Measurements from ENCODE around the gene FES. TPM values are rescaled to one million over a fixed set of nuclear protein-coding genes. Genes with fewer than 3 reads are reported as not detected.
"Not testable (repeated sequence)": the region's sequence is repeated elsewhere in the genome, so short reads cannot be mapped to it uniquely, and the experiment has no call there.

FES gene
- total RNA-seq, 1 donor from 2014 or later, result 2.5 TPM

GRCh38 chr15:90892498-90893174 is 8.3 kb downstream of the FES start:
- H3K36me3 Mint-ChIP-seq (ENCODE audit: unreplicated experiment), result no peaks in the 10 kb centered on the region
- no peak for DNase-seq (ENCODE audit: extremely low spot score, unreplicated experiment)
- TF ChIP-seq CTCF (IDR thresholded peaks at IDR 0.05), result no peak
- H3K27me3 Mint-ChIP-seq (ENCODE audit: unreplicated experiment), result no peaks in the 10 kb centered on the region
- H3K4me1 Mint-ChIP-seq (ENCODE audit: unreplicated experiment), result no peaks in the 10 kb centered on the region
- H3K9me3 Mint-ChIP-seq (ENCODE audit: unreplicated experiment), result no peaks in the 10 kb centered on the region
- no peak overlapping the region for H3K4me3 Mint-ChIP-seq (ENCODE audit: unreplicated experiment)
- H3K27ac Mint-ChIP-seq (ENCODE audit: unreplicated experiment), result no peak overlapping the region

GRCh38 chr15:90893175-90894090 is 9.1 kb downstream of the FES start:
- no peak for TF ChIP-seq CTCF (IDR thresholded peaks at IDR 0.05)
- H3K9me3 Mint-ChIP-seq (ENCODE audit: unreplicated experiment), result no peaks in the 10 kb centered on the region
- no peak for DNase-seq (ENCODE audit: extremely low spot score, unreplicated experiment)

GRCh38 chr15:90895571-90896117 is 11.3 kb downstream of the FES start:
- H3K4me3 Mint-ChIP-seq (ENCODE audit: unreplicated experiment), result no peak overlapping the region
- no peak for TF ChIP-seq CTCF (IDR thresholded peaks at IDR 0.05)

More at GRCh38 chr15:90893175-90894090, 9.1 kb downstream of the FES start:
- Mint-ChIP-seq H3K36me3 (ENCODE audit: unreplicated experiment) (no peaks in the 10 kb centered on the region), H3K4me3 (ENCODE audit: unreplicated experiment) (no peak overlapping the region), H3K27me3 (ENCODE audit: unreplicated experiment) (no peaks in the 10 kb centered on the region), H3K27ac (ENCODE audit: unreplicated experiment) (no peak overlapping the region), H3K4me1 (ENCODE audit: unreplicated experiment) (no peaks in the 10 kb centered on the region)

GRCh38 chr15:90897131-90897655 is 12.9 kb downstream of the FES start:
- not testable (repeated sequence) for H3K27me3 Mint-ChIP-seq (ENCODE audit: unreplicated experiment)

More at GRCh38 chr15:90895571-90896117, 11.3 kb downstream of the FES start:
- H3K36me3 Mint-ChIP-seq (ENCODE audit: unreplicated experiment), result no peaks in the 10 kb centered on the region
- H3K9me3 Mint-ChIP-seq (ENCODE audit: unreplicated experiment), result no peaks in the 10 kb centered on the region
- H3K4me1 Mint-ChIP-seq (ENCODE audit: unreplicated experiment), result no peaks in the 10 kb centered on the region
- no peak for DNase-seq (ENCODE audit: extremely low spot score, unreplicated experiment)
- no peak overlapping the region for H3K27ac Mint-ChIP-seq (ENCODE audit: unreplicated experiment)
- no peaks in the 10 kb centered on the region for H3K27me3 Mint-ChIP-seq (ENCODE audit: unreplicated experiment)

GRCh38 chr15:90901175-90902039 is 17.1 kb downstream of the FES start:
- Mint-ChIP-seq H3K27me3 (ENCODE audit: unreplicated experiment) (no peaks in the 10 kb centered on the region), H3K4me1 (ENCODE audit: unreplicated experiment) (peaks cover 18% of the 10 kb centered on the region), H3K4me3 (ENCODE audit: unreplicated experiment) (peak overlapping the region; percentile 80), H3K9me3 (ENCODE audit: unreplicated experiment) (no peaks in the 10 kb centered on the region), H3K36me3 (ENCODE audit: unreplicated experiment) (peaks cover 9% of the 10 kb centered on the region), H3K27ac (ENCODE audit: unreplicated experiment) (peak overlapping the region; percentile 90)
- no peak for DNase-seq (ENCODE audit: extremely low spot score, unreplicated experiment)
- no peak for TF ChIP-seq CTCF (IDR thresholded peaks at IDR 0.05)

More at GRCh38 chr15:90897131-90897655, 12.9 kb downstream of the FES start:
- not testable (repeated sequence) for DNase-seq (ENCODE audit: extremely low spot score, unreplicated experiment); H3K9me3 Mint-ChIP-seq (ENCODE audit: unreplicated experiment); H3K4me3 Mint-ChIP-seq (ENCODE audit: unreplicated experiment); H3K36me3 Mint-ChIP-seq (ENCODE audit: unreplicated experiment); H3K27ac Mint-ChIP-seq (ENCODE audit: unreplicated experiment)
- peaks cover 11% of the 10 kb centered on the region for H3K4me1 Mint-ChIP-seq (ENCODE audit: unreplicated experiment)

Measured in osteocyte (in vitro differentiated cells).